H9 (cell line): ENCODE data around the gene NALCN. TPM values are rescaled to one million over a fixed set of nuclear protein-coding genes. Genes with fewer than 3 reads are reported as not detected.
A peak's percentile ranks its signal among the peaks of the same experiment; 100 is the strongest.

Experiments used
- DNase-seq: peaks from one replicate; pipeline ENCODE4 v3.0.0-alpha.2; 2017
- H2AFZ ChIP-seq: one replicate; pipeline ENCODE4 v1.6.1; 2013; ENCODE audit warnings: mild to moderate bottlenecking, low read length, control low read depth, moderate library complexity
- H2AK5ac ChIP-seq: 2 replicates; pipeline ENCODE4 v1.6.1; 2013; ENCODE audit warnings: low read length, control low read depth, mixed read lengths; ENCODE audit not compliant: insufficient read length
- H2BK120ac ChIP-seq: one replicate; pipeline ENCODE4 v1.6.1; 2013; ENCODE audit warnings: low read depth, mild to moderate bottlenecking, low read length, control low read depth, inconsistent platforms; ENCODE audit not compliant: poor library complexity, severe bottlenecking
- H2BK12ac ChIP-seq: 2 replicates; pipeline ENCODE4 v1.6.1; 2013; ENCODE audit warnings: low read length, control low read depth, mixed read lengths, low read depth; ENCODE audit not compliant: insufficient read length
- H2BK15ac ChIP-seq: 2 replicates; pipeline ENCODE4 v1.6.1; 2013; ENCODE audit warnings: low read depth, low read length, control low read depth
- H2BK20ac ChIP-seq: one replicate; pipeline ENCODE4 v1.6.1; 2013; ENCODE audit warnings: low read depth, mild to moderate bottlenecking, low read length, control low read depth, inconsistent platforms; ENCODE audit not compliant: poor library complexity, severe bottlenecking
- H2BK5ac ChIP-seq: 2 replicates; pipeline ENCODE4 v1.6.1; 2013; ENCODE audit warnings: low read length, control low read depth, mixed read lengths; ENCODE audit not compliant: insufficient read length
- H3K14ac ChIP-seq: 2 replicates; pipeline ENCODE4 v1.6.1; 2013; ENCODE audit warnings: low read length, control low read depth; ENCODE audit not compliant: insufficient read depth
- H3K18ac ChIP-seq: 2 replicates; pipeline ENCODE4 v1.6.1; 2013; ENCODE audit warnings: low read depth, mild to moderate bottlenecking, mixed read lengths, low read length, control low read depth; ENCODE audit not compliant: insufficient read length
- H3K23ac ChIP-seq: 2 replicates; pipeline ENCODE4 v1.6.1; 2013; ENCODE audit warnings: low read length, control low read depth, mixed read lengths, low read depth; ENCODE audit not compliant: insufficient read length
- H3K23me2 ChIP-seq: 2 replicates; pipeline ENCODE4 v1.6.1; 2013; ENCODE audit warnings: low read depth, mild to moderate bottlenecking, mixed read lengths, low read length, control low read depth; ENCODE audit not compliant: insufficient read length, poor library complexity, severe bottlenecking
- H3K27ac ChIP-seq: 2 replicates; pipeline ENCODE4 v1.5.1; 2013; ENCODE audit warnings: low read length, control low read depth, mixed read lengths, low read depth; ENCODE audit not compliant: insufficient read length
- H3K27me3 ChIP-seq: 2 replicates; pipeline ENCODE4 v1.6.1; 2013; ENCODE audit warnings: low read length, control low read depth, inconsistent platforms; ENCODE audit not compliant: insufficient read depth
- H3K4ac ChIP-seq: 2 replicates; pipeline ENCODE4 v1.6.1; 2013; ENCODE audit warnings: low read depth, mild to moderate bottlenecking, control low read depth, inconsistent platforms, low read length, moderate library complexity
- H3K4me1 ChIP-seq: 2 replicates; pipeline ENCODE4 v1.6.1; 2013; ENCODE audit warnings: low read length, control low read depth, inconsistent platforms; ENCODE audit not compliant: insufficient read depth
- H3K4me2 ChIP-seq: 2 replicates; pipeline ENCODE4 v1.6.1; 2013; ENCODE audit warnings: low read length, control low read depth, mixed read lengths; ENCODE audit not compliant: insufficient read length, insufficient read depth
- H3K56ac ChIP-seq: 2 replicates; pipeline ENCODE4 v1.6.1; 2013; ENCODE audit warnings: low read depth, mild to moderate bottlenecking, mixed read lengths, low read length, control low read depth; ENCODE audit not compliant: insufficient read length
- H3K79me1 ChIP-seq: 2 replicates; pipeline ENCODE4 v1.6.1; 2013; ENCODE audit warnings: low read depth, mild to moderate bottlenecking, moderate library complexity, low read length, control low read depth, inconsistent platforms; ENCODE audit not compliant: insufficient read depth, poor library complexity, severe bottlenecking
- H3K79me2 ChIP-seq: 2 replicates; pipeline ENCODE4 v1.6.1; 2013; ENCODE audit warnings: low read length, control low read depth, inconsistent platforms; ENCODE audit not compliant: insufficient read depth
- H3K9ac ChIP-seq: 2 replicates; pipeline ENCODE4 v1.6.1; 2013; ENCODE audit warnings: low read length, control low read depth, mixed read lengths; ENCODE audit not compliant: insufficient read length; ENCODE audit errors: extremely low read depth
- H3K9me3 ChIP-seq: one replicate; pipeline ENCODE4 v1.6.1; 2013; ENCODE audit warnings: low read depth, low read length, inconsistent platforms; ENCODE audit not compliant: control insufficient read depth
- H3T11ph ChIP-seq: one replicate; pipeline ENCODE4 v1.6.1; 2013; ENCODE audit warnings: mild to moderate bottlenecking, low read length, control low read depth, inconsistent platforms
- H4K20me1 ChIP-seq: one replicate; pipeline ENCODE4 v1.6.1; 2013; ENCODE audit not compliant: control insufficient read depth, insufficient read length, insufficient read depth
- H4K5ac ChIP-seq: 2 replicates; pipeline ENCODE4 v1.6.1; 2013; ENCODE audit warnings: low read depth, mild to moderate bottlenecking, mixed read lengths, low read length, control low read depth; ENCODE audit not compliant: insufficient read length
- H4K8ac ChIP-seq: replicated peaks from 2 replicates; pipeline ENCODE4 v1.6.1; 2013; ENCODE audit warnings: low read length, control low read depth, mixed read lengths, low read depth; ENCODE audit not compliant: insufficient read length
- H4K91ac ChIP-seq: 2 replicates; pipeline ENCODE4 v1.6.1; 2013; ENCODE audit warnings: low read depth, mild to moderate bottlenecking, moderate library complexity, mixed read lengths, low read length, control low read depth; ENCODE audit not compliant: insufficient read length
- H3K27ac Mint-ChIP-seq, 3 experiments: 2 replicates in 2 of 3; 3 replicates in 1 of 3; pipeline ENCODE4 v1.8.0; 2020 to 2021; ENCODE audit warnings: mixed read lengths in 3 of 3, mild to moderate bottlenecking in 1 of 3, moderate library complexity in 1 of 3
- H3K27me3 Mint-ChIP-seq: 2 replicates; pipeline ENCODE4 v1.8.0; 2021; ENCODE audit warnings: low read depth, mild to moderate bottlenecking, moderate library complexity, mixed read lengths
- H3K36me3 Mint-ChIP-seq, 3 experiments: 2 replicates in 2 of 3; 3 replicates in 1 of 3; pipeline ENCODE4 v1.8.0; 2020 to 2021; ENCODE audit warnings: low read depth in 3 of 3, mixed read lengths in 3 of 3; ENCODE audit not compliant: insufficient read depth in 1 of 3
- H3K4me1 Mint-ChIP-seq, 2 experiments: 2 replicates each; pipeline ENCODE4 v1.8.0; 2020; ENCODE audit warnings: mixed read lengths in 2 of 2
- H3K4me3 Mint-ChIP-seq, 2 experiments: 2 replicates in 1 of 2; 3 replicates in 1 of 2; pipeline ENCODE4 v1.8.0; 2020 to 2021; ENCODE audit warnings: mild to moderate bottlenecking in 2 of 2, mixed read lengths in 2 of 2, moderate library complexity in 1 of 2
- H3K9me3 Mint-ChIP-seq, 2 experiments: 2 replicates in 1 of 2; 3 replicates in 1 of 2; pipeline ENCODE4 v1.8.0; 2020; ENCODE audit warnings: mild to moderate bottlenecking in 2 of 2, mixed read lengths in 2 of 2, moderate library complexity in 1 of 2
- WGBS: extraction: QIAGEN DNeasy Blood & Tissue Kit; methylation state at CpG from one replicate; pipeline ENCODE4 v1.1.7; 2013; ENCODE audit warnings: missing lambda C conversion rate, low lambda C conversion rate, mixed read lengths; ENCODE audit not compliant: insufficient read length; ENCODE audit errors: extremely low coverage; 5-methylcytosine and 5-hydroxymethylcytosine counted together
- total RNA-seq: library from RNA; stranded (reverse); gene quantifications from 2 replicates; pipeline ENCODE4 v1.2.1, GENCODE V29; 2021
- TF ChIP-seq, protein P1 (sequence below): fragments of 200-600 bp; sonication (generic); conservative IDR thresholded peaks from 3 replicates; pipeline ENCODE4 v1.8.0; 2021; ENCODE audit warnings: antibody characterized with exemption, mild to moderate bottlenecking

NALCN gene
- total RNA-seq, 1 experiment from 2014 or later: 0.09 TPM

DNA sequence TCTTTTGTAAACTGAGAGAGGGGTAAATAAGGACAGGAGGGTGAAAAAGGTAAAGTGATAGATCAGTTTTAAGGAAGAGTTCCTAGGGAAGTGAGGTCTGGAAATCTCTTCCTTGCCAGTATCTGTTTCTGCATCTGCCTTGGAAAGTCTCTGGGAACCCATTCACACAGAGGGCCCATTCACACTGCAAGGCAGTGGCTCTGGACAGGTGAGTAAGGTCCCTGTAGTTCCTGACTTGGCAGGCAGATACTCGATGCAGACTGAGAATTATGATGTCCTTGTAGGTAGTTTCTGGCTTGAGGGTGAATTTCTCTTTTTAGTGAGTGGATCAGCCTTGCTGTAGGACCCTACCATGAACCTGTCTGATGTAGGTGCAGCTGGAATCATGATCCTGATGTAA lies 293.3 kb downstream of the NALCN start:
- Histone ChIP-seq H3K18ac (no peak overlapping the region), H3K9me3 (no peaks in the 10 kb centered on the region), H2AK5ac (no peak overlapping the region), H2BK5ac (no peak overlapping the region), H3K23me2 (no peaks in the 10 kb centered on the region), H4K5ac (no peak overlapping the region), H4K91ac (no peak overlapping the region), H4K20me1 (no peaks in the 10 kb centered on the region), H3K27ac (no peak overlapping the region), H3K79me1 (no peaks in the 10 kb centered on the region), H3K4ac (no peak overlapping the region), H3K23ac (no peak overlapping the region), H3K9ac (no peak overlapping the region), H2BK12ac (no peak overlapping the region), H3K56ac (no peak overlapping the region), H3K27me3 (no peaks in the 10 kb centered on the region), H2BK120ac (no peak overlapping the region), H3T11ph (no peak overlapping the region), H2AFZ (no peak overlapping the region), H3K4me1 (peaks cover 7% of the 10 kb centered on the region; the same call in 1 of the 2 replicates), H2BK15ac (no peak overlapping the region), H2BK20ac (no peak overlapping the region), H3K79me2 (no peaks in the 10 kb centered on the region), H3K14ac (no peak overlapping the region), H4K8ac (no peak overlapping the region), H3K4me2 (no peak overlapping the region)
- Mint-ChIP-seq H3K4me3 (no peak overlapping the region), H3K27ac (peak overlapping the region in 2 of 3 experiments; percentile 74 to 83; a peak in 2 of 7 replicates), H3K27me3 (no peaks in the 10 kb centered on the region), H3K4me1 (peaks cover 41 to 46% of the 10 kb centered on the region in 2 experiments), H3K36me3 (no peaks in the 10 kb centered on the region), H3K9me3 (no peaks in the 10 kb centered on the region)
- TF ChIP-seq, protein P1, sequence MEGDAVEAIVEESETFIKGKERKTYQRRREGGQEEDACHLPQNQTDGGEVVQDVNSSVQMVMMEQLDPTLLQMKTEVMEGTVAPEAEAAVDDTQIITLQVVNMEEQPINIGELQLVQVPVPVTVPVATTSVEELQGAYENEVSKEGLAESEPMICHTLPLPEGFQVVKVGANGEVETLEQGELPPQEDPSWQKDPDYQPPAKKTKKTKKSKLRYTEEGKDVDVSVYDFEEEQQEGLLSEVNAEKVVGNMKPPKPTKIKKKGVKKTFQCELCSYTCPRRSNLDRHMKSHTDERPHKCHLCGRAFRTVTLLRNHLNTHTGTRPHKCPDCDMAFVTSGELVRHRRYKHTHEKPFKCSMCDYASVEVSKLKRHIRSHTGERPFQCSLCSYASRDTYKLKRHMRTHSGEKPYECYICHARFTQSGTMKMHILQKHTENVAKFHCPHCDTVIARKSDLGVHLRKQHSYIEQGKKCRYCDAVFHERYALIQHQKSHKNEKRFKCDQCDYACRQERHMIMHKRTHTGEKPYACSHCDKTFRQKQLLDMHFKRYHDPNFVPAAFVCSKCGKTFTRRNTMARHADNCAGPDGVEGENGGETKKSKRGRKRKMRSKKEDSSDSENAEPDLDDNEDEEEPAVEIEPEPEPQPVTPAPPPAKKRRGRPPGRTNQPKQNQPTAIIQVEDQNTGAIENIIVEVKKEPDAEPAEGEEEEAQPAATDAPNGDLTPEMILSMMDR: no peak
- WGBS: no CpG with 5 or more reads among the region's 1 CpG
- DNase-seq: no peak
